ENCODE data around the gene ANKRD55.

- TF ChIP-seq CTCF (IDR thresholded peaks at IDR 0.05) (no peak), POLR2A (IDR thresholded peaks at IDR 0.05) (no peak)
These were observed 179.8 kb downstream of the ANKRD55 start for GRCh38 chr5:56053363-56053762.
